Measurements from ENCODE around the gene RGS12.

GRCh38 chr4:3291969-3292570, 751 bp upstream of the RGS12 start:
- no peak for TF ChIP-seq CTCF (IDR thresholded peaks at IDR 0.05)
- no peak for TF ChIP-seq POLR2A (IDR thresholded peaks at IDR 0.05)
- TF ChIP-seq EP300 (IDR thresholded peaks at IDR 0.05), result no peak

Measured in tibial nerve (tissue), 4 donors.